22Rv1 (cell line): ENCODE data around the gene TMEM184A.
A peak's percentile ranks its signal among the peaks of the same experiment; 100 is the strongest.

Experiments
- H3K27ac ChIP-seq: fragments of 450-650 bp; 2 replicates; pipeline ENCODE4 v1.5.1; 2017
- ZFX ChIP-seq: fragments of 450-650 bp; IDR thresholded peaks from 2 replicates; pipeline ENCODE4 v1.6.1; 2017; ENCODE audit warnings: antibody characterized with exemption, borderline replicate concordance
- TF ChIP-seq, protein P1 (sequence below): fragments of 450-650 bp; IDR thresholded peaks from 2 replicates; pipeline ENCODE4 v1.5.1; 2017; ENCODE audit warnings: mild to moderate bottlenecking

Gene TMEM184A

DNA sequence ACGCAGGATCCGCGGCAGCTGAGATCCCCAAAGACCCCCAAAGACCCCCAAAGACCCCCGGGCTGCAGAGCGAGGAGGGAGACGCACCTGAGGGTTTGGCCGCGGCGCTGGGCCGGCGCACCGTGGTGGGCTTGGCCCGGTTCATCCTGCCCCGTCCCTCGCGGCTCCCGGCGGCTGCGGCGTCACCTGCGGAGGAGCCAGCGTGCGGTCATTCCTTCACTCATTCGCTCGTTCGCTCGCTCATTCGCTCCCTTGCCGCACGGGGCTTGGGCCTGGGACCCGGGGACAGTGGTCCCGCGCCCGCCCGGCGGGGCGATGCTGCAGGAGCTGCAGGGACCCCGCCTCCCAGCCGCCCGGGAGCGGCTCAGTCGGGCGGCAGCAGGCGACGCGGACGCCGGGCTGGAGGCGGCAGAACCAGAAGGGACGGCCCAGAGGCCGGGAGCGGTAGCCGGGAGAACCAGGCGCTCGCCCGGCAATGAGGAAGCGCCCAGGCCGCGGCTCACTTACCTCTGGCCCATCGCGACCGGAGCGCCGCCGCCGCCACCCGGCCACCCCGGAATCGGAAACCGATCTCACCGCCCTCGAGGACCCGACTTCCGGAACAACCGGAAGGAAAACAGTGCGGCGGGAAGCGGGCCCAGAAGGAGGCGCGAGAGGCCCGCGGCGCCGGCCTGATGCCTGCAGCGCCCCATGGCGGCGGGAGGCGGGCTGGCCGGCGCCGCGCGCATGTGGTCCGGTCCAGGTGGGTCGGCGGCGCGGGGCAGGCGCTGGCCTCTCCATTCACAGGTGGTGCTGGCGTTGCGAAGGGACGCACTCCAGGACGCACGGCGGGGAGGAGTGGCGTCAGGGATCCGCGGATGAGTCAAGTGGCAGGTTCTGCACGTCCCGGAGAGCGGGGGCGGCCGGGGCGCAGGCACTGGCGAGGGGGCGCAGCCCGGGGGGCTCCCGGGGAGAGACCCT lies 51.9 kb downstream of the TMEM184A start, which contains the start of gene INTS1:
TSS of gene INTS1 (minus strand) at position 574 of the 960 bp plus-strand sequence. CDS start at position 145, 429 bp downstream.
- peak within 1 kb of the TSS; percentile 77 for H3K27ac ChIP-seq
- TF ChIP-seq, protein P1, sequence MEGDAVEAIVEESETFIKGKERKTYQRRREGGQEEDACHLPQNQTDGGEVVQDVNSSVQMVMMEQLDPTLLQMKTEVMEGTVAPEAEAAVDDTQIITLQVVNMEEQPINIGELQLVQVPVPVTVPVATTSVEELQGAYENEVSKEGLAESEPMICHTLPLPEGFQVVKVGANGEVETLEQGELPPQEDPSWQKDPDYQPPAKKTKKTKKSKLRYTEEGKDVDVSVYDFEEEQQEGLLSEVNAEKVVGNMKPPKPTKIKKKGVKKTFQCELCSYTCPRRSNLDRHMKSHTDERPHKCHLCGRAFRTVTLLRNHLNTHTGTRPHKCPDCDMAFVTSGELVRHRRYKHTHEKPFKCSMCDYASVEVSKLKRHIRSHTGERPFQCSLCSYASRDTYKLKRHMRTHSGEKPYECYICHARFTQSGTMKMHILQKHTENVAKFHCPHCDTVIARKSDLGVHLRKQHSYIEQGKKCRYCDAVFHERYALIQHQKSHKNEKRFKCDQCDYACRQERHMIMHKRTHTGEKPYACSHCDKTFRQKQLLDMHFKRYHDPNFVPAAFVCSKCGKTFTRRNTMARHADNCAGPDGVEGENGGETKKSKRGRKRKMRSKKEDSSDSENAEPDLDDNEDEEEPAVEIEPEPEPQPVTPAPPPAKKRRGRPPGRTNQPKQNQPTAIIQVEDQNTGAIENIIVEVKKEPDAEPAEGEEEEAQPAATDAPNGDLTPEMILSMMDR = peak; percentile 99
- TF ChIP-seq ZFX = no peak

DNA sequence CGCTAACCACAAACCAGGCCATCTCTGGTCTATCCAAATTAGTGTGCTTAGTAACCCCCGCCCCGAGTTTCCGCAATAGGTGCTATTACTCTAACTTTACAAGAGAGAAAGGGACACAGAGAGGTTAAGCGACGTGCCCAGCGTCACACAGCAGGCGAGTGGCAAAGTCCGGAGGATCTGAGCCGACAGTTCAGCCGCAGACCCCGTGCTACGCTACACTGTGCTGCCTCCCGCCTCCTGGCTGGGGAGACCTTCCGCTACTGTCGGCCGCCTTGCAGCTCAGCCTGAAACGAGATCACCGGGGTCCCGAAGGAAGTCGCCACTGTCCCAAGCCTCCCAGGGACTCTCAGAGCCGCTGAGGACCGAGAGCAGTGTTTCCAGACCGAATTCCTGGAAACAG lies 52.6 kb downstream of the TMEM184A start:
- H3K27ac ChIP-seq = peak overlapping the region; percentile 77
- no peak for TF ChIP-seq ZFX
- TF ChIP-seq, protein P1 = no peak

DNA sequence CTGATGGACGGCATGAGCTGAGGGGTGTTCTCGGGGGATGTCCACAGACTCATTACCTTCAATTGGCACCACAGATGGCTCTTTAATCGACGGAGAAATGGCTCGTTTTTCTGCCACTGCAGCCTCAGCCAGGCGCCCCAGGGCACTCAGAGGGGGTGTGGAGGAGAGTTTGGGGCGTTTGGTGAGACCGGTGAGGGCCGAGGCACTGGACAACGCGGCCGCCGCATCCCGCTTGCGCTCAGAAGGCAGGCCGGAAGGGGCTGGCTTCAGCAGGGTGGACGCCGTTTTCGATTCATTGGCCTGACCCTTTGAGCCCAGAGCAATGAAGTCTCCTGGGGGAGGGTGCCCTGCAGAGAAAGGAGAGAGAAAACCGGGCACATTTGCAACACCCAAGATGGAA lies 53.2 kb downstream of the TMEM184A start:
- TF ChIP-seq ZFX = no peak
- TF ChIP-seq, protein P1 = no peak
- 0 out of 2 replicates have a peak overlapping the region, but pooled peaks have one; percentile 77 for H3K27ac ChIP-seq

DNA sequence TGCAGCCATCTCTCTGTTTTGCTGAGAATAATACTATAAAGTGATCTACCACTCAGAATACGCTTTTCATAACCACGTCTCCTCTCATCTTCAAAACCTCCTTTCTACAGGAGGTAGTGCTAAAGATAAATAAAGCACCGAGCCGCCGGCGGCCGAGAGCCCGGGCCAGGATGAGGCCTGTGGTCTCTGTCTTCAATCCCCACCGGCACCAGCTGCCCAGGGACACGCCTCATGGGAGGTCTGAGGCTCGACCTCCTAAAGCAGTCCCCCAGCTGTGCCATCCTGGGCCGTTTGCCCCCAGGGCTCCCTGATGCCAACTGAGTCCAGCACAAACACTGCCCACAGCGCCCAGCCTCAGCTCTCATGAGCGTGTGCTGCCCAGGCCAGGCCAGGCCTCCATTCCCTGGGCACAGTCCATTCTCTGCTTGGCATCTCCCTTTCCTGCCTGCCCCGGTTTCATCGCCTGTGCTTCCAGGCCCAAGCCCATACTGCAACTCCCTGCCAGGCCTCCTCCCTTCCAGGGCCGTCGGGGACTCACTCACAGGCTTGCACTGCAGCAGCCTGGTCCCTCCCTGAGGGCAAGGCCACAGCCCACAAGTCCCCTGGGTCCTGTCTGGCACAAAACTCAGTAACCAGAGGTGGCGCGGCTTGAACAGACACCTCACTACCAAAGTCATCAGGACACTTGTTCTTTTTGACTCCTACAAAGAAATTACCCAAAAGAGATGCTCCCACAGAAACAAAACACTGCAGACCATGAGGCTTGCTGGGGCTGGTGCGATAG lies 54.3 kb downstream of the TMEM184A start:
- no peak overlapping the region for H3K27ac ChIP-seq
- no peak for TF ChIP-seq ZFX
- TF ChIP-seq, protein P1 = no peak

DNA sequence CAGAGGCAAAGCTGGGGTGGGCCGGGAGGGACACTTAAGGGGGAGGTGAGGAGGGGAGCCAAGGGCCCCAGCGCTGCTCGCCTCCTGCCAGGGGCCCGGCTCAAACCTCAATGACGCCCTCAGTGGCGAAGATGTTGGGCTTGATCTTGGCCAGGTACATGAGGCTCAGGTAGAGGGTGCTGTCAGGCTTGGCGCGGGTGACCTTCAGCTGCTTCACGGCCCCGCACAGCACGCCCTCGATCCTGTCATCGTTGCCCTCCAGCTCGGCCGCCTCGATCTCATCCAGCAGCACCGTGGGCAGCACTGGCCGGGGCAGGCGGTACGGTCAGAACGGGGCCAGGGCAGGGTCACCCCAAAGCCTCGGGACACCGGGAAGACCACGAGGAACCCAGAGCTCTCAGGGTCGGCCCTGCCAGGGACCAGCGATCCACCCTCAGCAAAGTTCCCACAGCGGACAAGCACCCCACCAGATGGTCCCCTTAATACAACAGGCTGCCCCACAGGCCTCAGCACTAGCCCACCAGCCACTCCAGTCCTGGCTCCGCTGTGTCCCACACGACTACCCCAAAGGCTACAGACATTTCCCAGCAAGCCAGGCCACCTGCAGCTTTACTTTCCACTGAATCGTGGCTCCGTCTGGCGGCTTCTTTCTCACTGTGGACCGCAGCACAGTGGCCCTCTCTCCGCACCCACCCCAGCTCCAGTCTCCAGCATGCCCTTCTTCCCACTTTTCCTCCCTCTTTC lies 55.8 kb downstream of the TMEM184A start:
- TF ChIP-seq, protein P1 = no peak
- TF ChIP-seq ZFX = no peak
- H3K27ac ChIP-seq = no peak overlapping the region

DNA sequence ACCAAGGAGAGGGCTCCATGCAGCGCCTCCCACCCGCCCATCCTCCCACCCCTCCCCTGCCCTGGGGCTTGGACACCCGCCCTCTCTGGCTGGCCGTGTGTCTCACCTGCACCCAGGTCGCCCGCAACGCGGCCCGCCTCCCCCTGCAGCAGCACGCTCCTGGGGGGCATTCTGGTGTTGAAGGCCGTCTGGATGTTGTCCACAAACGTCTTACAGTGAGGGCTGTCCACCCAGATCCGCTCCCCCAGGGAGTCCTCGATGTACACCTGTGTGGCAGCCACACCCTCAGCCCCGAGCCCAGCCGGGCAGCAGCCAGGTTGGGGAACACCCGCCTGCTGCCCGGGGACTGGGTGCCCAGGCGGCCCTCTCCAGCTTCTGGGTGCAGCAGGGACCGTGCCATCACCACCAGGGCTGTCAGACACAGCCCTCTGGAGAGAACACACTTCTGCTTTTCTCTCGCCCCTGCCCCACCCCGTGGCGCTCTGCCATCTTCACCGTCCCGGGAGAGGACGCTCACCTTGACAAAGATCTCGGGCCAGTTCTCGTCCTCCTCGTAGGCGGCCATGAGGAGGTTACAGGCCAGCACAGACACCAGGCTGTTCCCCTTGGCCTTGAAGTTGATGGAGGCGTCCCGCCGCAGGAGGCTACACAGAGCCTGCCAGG lies 56.5 kb downstream of the TMEM184A start:
- TF ChIP-seq, protein P1 = no peak
- TF ChIP-seq ZFX = no peak
- no peak overlapping the region for H3K27ac ChIP-seq
